Suprapubic skin (tissue), 4 donors: ENCODE data around the gene YLPM1. TPM values are rescaled to one million over a fixed set of nuclear protein-coding genes. Genes with fewer than 3 reads are reported as not detected.

Experiments used
- DNase-seq, 2 donors: peaks; one replicate each; pipeline ENCODE4 v3.0.0-alpha.2; 2019; ENCODE audit warnings: low spot score in 2 of 2
- H3K27ac ChIP-seq: fragments of 200-600 bp; sonication (generic); one replicate; pipeline ENCODE4 v1.5.1; 2019
- H3K27me3 ChIP-seq: fragments of 200-600 bp; sonication (generic); one replicate; pipeline ENCODE4 v1.5.1; 2019
- H3K36me3 ChIP-seq: fragments of 200-600 bp; sonication (generic); one replicate; pipeline ENCODE4 v1.5.1; 2019
- H3K4me1 ChIP-seq: fragments of 200-600 bp; sonication (generic); one replicate; pipeline ENCODE4 v1.5.1; 2019
- H3K4me3 ChIP-seq: fragments of 200-600 bp; sonication (generic); one replicate; pipeline ENCODE4 v1.5.1; 2019; ENCODE audit warnings: mild to moderate bottlenecking
- H3K9me3 ChIP-seq: fragments of 200-600 bp; sonication (generic); one replicate; pipeline ENCODE4 v1.5.1; 2019
- EP300 ChIP-seq: sonication (generic); formaldehyde crosslinking; IDR thresholded peaks from one replicate; pipeline ENCODE4 v1.6.1; 2017; ENCODE audit warnings: antibody characterized with exemption
- POLR2A ChIP-seq, 2 donors: fragments of 450-650 bp; IDR thresholded peaks; one replicate each; pipeline ENCODE4 v1.6.1; 2017; ENCODE audit warnings: antibody characterized with exemption in 2 of 2, mild to moderate bottlenecking in 2 of 2, moderate library complexity in 2 of 2
- POLR2AphosphoS5 ChIP-seq, 3 donors: sonication (generic); formaldehyde crosslinking; IDR thresholded peaks; one replicate each; pipeline ENCODE4 v1.6.1; 2017; ENCODE audit warnings: antibody characterized with exemption in 3 of 3
- WGBS: methylation state at CpG from one replicate; pipeline ENCODE4 v1.1.5; 2018; 5-methylcytosine and 5-hydroxymethylcytosine counted together
- total RNA-seq, 4 donors: library from RNA; depleted of rRNA; stranded (reverse); fragments of >200 nt; gene quantifications; one replicate each; pipeline ENCODE4 v1.1.0, GENCODE V29; 2016
- TF ChIP-seq, protein P1 (sequence below), 2 donors: fragments of 200-600 bp in 1 of 2; fragments of 450-650 bp in 1 of 2; sonication (generic) in 1 of 2; IDR thresholded peaks; one replicate each; pipeline ENCODE4 v1.5.1; 2016 to 2019; ENCODE audit warnings: antibody characterized with exemption in 2 of 2, mild to moderate bottlenecking in 1 of 2, moderate library complexity in 1 of 2

YLPM1 gene
- total RNA-seq, 4 donors from 2014 or later, result 42.9 to 118 (median 58.2) TPM

DNA sequence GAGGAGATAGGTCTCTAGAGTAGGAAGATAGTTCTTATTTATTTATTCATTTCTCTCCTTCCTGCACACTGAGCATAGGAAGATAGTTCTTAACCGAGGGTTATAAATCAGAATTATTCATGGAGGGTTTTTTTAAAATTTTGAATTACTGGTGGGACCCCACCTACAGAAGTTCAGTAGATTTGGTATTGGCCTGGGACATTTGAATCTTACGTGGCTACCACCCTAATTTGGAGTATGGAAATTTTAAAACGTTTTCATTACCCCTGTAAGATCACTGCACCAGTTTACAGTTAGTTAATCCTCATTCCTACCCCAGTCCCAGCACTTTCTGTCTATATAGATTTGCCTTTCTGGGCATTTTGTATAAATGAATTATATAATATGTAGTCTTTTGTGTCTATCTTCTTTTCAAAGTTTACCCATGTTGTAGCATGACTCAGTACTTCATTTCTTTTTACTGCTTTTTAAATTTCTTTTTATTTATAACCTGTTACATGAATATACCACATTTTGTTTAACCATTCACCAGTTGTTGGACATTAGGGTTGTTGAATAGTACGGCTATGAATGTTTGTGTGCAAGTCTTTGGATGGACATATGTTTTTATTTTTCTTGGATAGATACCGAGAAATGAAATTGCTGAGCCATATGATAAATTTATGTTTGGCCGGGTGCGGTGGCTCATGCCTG is 44.9 kb downstream of the YLPM1 start:
- TF ChIP-seq, protein P1, sequence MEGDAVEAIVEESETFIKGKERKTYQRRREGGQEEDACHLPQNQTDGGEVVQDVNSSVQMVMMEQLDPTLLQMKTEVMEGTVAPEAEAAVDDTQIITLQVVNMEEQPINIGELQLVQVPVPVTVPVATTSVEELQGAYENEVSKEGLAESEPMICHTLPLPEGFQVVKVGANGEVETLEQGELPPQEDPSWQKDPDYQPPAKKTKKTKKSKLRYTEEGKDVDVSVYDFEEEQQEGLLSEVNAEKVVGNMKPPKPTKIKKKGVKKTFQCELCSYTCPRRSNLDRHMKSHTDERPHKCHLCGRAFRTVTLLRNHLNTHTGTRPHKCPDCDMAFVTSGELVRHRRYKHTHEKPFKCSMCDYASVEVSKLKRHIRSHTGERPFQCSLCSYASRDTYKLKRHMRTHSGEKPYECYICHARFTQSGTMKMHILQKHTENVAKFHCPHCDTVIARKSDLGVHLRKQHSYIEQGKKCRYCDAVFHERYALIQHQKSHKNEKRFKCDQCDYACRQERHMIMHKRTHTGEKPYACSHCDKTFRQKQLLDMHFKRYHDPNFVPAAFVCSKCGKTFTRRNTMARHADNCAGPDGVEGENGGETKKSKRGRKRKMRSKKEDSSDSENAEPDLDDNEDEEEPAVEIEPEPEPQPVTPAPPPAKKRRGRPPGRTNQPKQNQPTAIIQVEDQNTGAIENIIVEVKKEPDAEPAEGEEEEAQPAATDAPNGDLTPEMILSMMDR (IDR thresholded peaks at IDR 0.05), result no peak
- TF ChIP-seq POLR2A (IDR thresholded peaks at IDR 0.05), result no peak
- no peak for TF ChIP-seq EP300
- no peak for TF ChIP-seq POLR2AphosphoS5 (IDR thresholded peaks at IDR 0.05)
- no peak for DNase-seq

DNA sequence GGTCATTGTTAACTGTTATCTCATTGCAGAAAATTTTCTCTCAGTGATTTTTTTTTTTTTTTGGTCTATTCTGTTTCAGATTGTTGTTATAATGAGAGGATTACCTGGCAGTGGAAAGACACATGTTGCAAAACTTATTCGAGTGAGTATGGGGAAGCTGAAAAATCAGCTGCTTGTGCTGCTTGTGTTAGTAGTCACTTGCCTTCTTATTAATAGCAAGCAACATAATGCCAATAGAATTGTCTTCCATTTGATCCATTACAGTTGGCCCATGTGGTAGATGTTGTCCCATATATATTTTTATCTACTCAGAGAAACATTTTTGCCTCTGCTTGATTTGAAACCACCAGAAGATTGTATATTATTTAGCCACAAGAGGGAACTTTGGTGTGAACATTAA is 53.0 kb downstream of the YLPM1 start:
- WGBS, result 87% methylated on average over 1 of the region's 1 CpG
- Histone ChIP-seq H3K9me3 (no peaks in the 10 kb centered on the region), H3K4me1 (no peaks in the 10 kb centered on the region), H3K27ac (no peak overlapping the region), H3K4me3 (no peak overlapping the region), H3K27me3 (no peaks in the 10 kb centered on the region), H3K36me3 (peaks cover 90% of the 10 kb centered on the region)
- no peak for DNase-seq
- no peak for TF ChIP-seq EP300
- no peak for TF ChIP-seq POLR2AphosphoS5 (IDR thresholded peaks at IDR 0.05)
- TF ChIP-seq, protein P1 (IDR thresholded peaks at IDR 0.05), result no peak
- TF ChIP-seq POLR2A (IDR thresholded peaks at IDR 0.05), result no peak

More for the DNA sequence above, 44.9 kb downstream of the YLPM1 start:
- H3K27ac ChIP-seq, result no peak overlapping the region
- H3K27me3 ChIP-seq, result no peaks in the 10 kb centered on the region
- H3K36me3 ChIP-seq, result peaks cover 71% of the 10 kb centered on the region
- H3K9me3 ChIP-seq, result no peaks in the 10 kb centered on the region
- 86% methylated on average over 7 of the region's 7 CpGs for WGBS
- H3K4me3 ChIP-seq, result no peak overlapping the region
- H3K4me1 ChIP-seq, result no peaks in the 10 kb centered on the region

DNA sequence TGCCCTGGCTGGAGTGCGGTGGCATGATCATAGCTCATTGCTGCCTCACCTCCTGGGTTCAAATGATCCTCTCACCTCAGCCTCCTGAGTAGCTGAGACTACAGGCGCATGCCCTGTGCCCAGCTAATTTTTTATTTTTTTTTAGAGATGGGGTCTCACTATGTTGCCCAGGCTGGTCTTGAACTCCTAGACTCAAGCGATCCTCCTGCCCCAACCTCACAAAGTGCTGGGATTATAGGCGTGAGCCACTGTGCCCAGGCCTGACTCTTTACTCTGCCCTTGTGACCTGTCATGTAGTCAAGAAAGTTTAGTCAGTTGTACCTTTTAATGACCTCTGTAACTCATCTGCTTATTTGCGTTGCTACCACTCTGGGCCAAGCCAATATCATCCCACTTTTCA is 57.2 kb downstream of the YLPM1 start:
- DNase-seq, result no peak
- no peak for TF ChIP-seq POLR2A (IDR thresholded peaks at IDR 0.05)
- TF ChIP-seq POLR2AphosphoS5 (IDR thresholded peaks at IDR 0.05), result no peak
- TF ChIP-seq EP300, result no peak
- TF ChIP-seq, protein P1 (IDR thresholded peaks at IDR 0.05), result no peak
- Histone ChIP-seq H3K27ac (no peak overlapping the region), H3K27me3 (no peaks in the 10 kb centered on the region), H3K9me3 (no peaks in the 10 kb centered on the region), H3K36me3 (peaks cover 77% of the 10 kb centered on the region), H3K4me3 (no peak overlapping the region), H3K4me1 (no peaks in the 10 kb centered on the region)
- WGBS, result 97% methylated on average over 5 of the region's 5 CpGs

DNA sequence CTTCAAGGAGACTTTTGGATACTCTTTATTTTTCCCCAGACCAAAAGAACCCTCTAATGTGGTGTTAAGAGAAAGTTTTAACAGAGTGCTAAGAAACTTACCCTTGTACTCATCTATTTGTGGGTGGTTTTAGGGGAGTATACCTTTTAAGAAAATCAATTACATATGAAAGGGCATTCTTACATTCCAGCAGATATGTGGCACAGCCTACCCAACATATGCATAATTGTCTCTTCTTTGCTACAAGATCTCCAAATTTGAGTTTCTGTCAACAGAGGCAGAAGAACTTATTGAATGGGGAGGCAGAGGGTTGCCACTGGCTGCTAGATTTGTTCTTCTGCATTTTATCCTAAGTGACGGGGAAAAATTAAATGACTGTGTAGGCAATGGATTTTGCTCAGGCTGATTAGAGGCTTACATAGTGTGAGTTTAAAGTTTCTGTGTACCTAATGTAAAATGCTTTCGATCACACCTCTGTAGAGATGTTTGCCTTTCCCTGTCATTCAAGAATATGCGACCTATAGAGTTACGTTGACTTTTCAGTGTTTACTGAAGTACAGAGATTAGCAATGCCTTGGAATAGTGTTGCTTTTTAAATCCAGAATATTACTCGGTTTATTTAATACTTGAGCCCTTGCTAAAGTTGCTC is 58.3 kb downstream of the YLPM1 start:
- 94% methylated on average over 5 of the region's 5 CpGs for WGBS
- H3K4me1 ChIP-seq, result peaks cover 2% of the 10 kb centered on the region
- TF ChIP-seq, protein P1 (IDR thresholded peaks at IDR 0.05), result no peak
- TF ChIP-seq POLR2A (IDR thresholded peaks at IDR 0.05), result no peak
- no peak for TF ChIP-seq POLR2AphosphoS5 (IDR thresholded peaks at IDR 0.05)
- no peaks in the 10 kb centered on the region for H3K9me3 ChIP-seq
- no peaks in the 10 kb centered on the region for H3K27me3 ChIP-seq
- H3K36me3 ChIP-seq, result peaks cover 68% of the 10 kb centered on the region
- H3K27ac ChIP-seq, result no peak overlapping the region
- no peak overlapping the region for H3K4me3 ChIP-seq
- DNase-seq, result no peak

DNA sequence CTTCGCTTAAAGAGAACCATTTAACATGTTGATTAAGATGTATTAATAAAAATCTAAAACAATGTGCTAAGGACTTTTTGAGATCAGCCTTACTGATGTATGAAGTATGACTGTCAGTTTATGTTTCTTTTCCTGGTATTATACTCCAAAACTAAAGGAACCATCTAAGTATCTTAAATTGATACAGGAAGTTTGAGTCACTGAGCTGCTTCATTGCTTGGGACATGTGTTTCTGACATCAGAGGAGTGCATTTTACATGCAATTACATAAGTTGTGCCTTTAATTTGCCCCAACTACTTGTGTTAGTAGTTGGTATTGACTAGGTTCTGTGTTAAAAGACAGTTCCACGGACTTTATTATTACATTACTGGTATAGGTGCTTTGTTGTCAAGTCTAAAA is 61.9 kb downstream of the YLPM1 start:
- Histone ChIP-seq H3K4me3 (no peak overlapping the region), H3K4me1 (peaks cover 2% of the 10 kb centered on the region), H3K36me3 (peaks cover 47% of the 10 kb centered on the region), H3K9me3 (no peaks in the 10 kb centered on the region), H3K27me3 (no peaks in the 10 kb centered on the region), H3K27ac (no peak overlapping the region)
- TF ChIP-seq, protein P1 (IDR thresholded peaks at IDR 0.05), result no peak
- WGBS, result 94% methylated on average over 2 of the region's 2 CpGs
- DNase-seq, result no peak
